RCC 7860 (cell line): ENCODE measurements around the gene TYK2.
"Not testable (repeated sequence)": the region's sequence is repeated elsewhere in the genome, so short reads cannot be mapped to it uniquely, and the experiment has no call there.

ENCODE experiments used
- DNase-seq: peaks from one replicate; pipeline ENCODE4 v3.0.0-alpha.2; 2015; ENCODE audit warnings: low spot score
- FAIRE-seq: peaks from 2 replicates; lab custom pipeline; 2012; peaks lifted over from hg19 to GRCh38; lab: Jason Lieb, UNC

TYK2 gene

GRCh38 chr19:10408511-10409283 lies 28.3 kb upstream of the TYK2 start:
- FAIRE-seq = no peak
- DNase-seq = no peak

- FAIRE-seq = no peak
These were observed 26.7 kb upstream of the TYK2 start for GRCh38 chr19:10407096-10407495.

GRCh38 chr19:10406191-10406590 lies 25.8 kb upstream of the TYK2 start:
- FAIRE-seq (no peak), DNase-seq (no peak)

More at GRCh38 chr19:10407096-10407495, 26.7 kb upstream of the TYK2 start:
- DNase-seq = no peak

GRCh38 chr19:10404888-10405820 lies 24.8 kb upstream of the TYK2 start:
- DNase-seq (no peak), FAIRE-seq (no peak)

- peak; percentile 89 for DNase-seq
- FAIRE-seq = no peak
These were observed 23.0 kb upstream of the TYK2 start, which contains the start of gene CDC37 for GRCh38 chr19:10403137-10404021. Gene CDC37 (minus strand): TSS chr19:10403542. CDS start chr19:10403479, 63 bp downstream.

- DNase-seq (peak; percentile 58), FAIRE-seq (no peak)
These were observed 22.2 kb upstream of the TYK2 start for GRCh38 chr19:10402441-10403038.

- FAIRE-seq (no peak), DNase-seq (no peak)
These were observed 19.5 kb upstream of the TYK2 start for GRCh38 chr19:10399878-10400277.

GRCh38 chr19:10399340-10399739 lies 19.0 kb upstream of the TYK2 start:
- not testable (repeated sequence) for FAIRE-seq
- DNase-seq = peak; percentile 11

- DNase-seq (no peak), FAIRE-seq (no peak)
These were observed 18.4 kb upstream of the TYK2 start for GRCh38 chr19:10398819-10399218.

GRCh38 chr19:10395917-10396316 lies 15.5 kb upstream of the TYK2 start:
- DNase-seq = no peak
- FAIRE-seq = no peak

GRCh38 chr19:10395436-10395835 lies 15.1 kb upstream of the TYK2 start:
- FAIRE-seq (no peak), DNase-seq (no peak)

- FAIRE-seq = no peak
- DNase-seq = no peak
These were observed 14.6 kb upstream of the TYK2 start for GRCh38 chr19:10395003-10395402.

- no peak for DNase-seq
- no peak for FAIRE-seq
These were observed 12.8 kb upstream of the TYK2 start for GRCh38 chr19:10393137-10393536.

GRCh38 chr19:10392120-10392519 lies 11.7 kb upstream of the TYK2 start:
- FAIRE-seq (no peak), DNase-seq (no peak)

- DNase-seq (peak; percentile 49), FAIRE-seq (no peak)
These were observed 10.4 kb upstream of the TYK2 start for GRCh38 chr19:10390652-10391286.

GRCh38 chr19:10389863-10390262 lies 9.5 kb upstream of the TYK2 start:
- FAIRE-seq (no peak), DNase-seq (peak; percentile 6)

GRCh38 chr19:10388957-10389356 lies 8.6 kb upstream of the TYK2 start:
- FAIRE-seq (peak; percentile 71), DNase-seq (peak; percentile 72)

- DNase-seq = no peak
- no peak for FAIRE-seq
These were observed 4.2 kb upstream of the TYK2 start for GRCh38 chr19:10384580-10384979.

- not testable (repeated sequence) for FAIRE-seq, DNase-seq
These were observed 2.8 kb upstream of the TYK2 start for GRCh38 chr19:10383223-10383499.

GRCh38 chr19:10379880-10380312 lies 476 bp downstream of the TYK2 start:
- DNase-seq (no peak), FAIRE-seq (no peak)
